SU-DHL-6 (cell line): ENCODE data around the gene SLC9A9.

Source experiments
- H2AFZ ChIP-seq: fragments of 200-600 bp; sonication (generic); 2 replicates; pipeline ENCODE4 v1.6.1; 2014; ENCODE audit warnings: low read depth, mild to moderate bottlenecking, moderate library complexity, mixed read lengths, antibody characterized with exemption, low read length; ENCODE audit not compliant: severe bottlenecking
- H3F3A ChIP-seq: fragments of 200-600 bp; shearing (Covaris generic); 2 replicates; pipeline ENCODE4 v1.6.0; 2016; ENCODE audit warnings: antibody characterized with exemption, mild to moderate bottlenecking; ENCODE audit not compliant: insufficient read depth
- H3K27ac ChIP-seq: fragments of 200-600 bp; sonication (generic); 2 replicates; pipeline ENCODE4 v1.5.1; 2016; ENCODE audit warnings: low read depth, mild to moderate bottlenecking, low read length, moderate library complexity, mixed read lengths
- H3K27me3 ChIP-seq: fragments of 200-600 bp; sonication (generic), shearing (Covaris generic); 2 replicates; pipeline ENCODE4 v1.6.0; 2014; ENCODE audit warnings: mild to moderate bottlenecking, low read length
- H3K36me3 ChIP-seq: fragments of 200-600 bp; sonication (generic); 2 replicates; pipeline ENCODE4 v1.6.1; 2014; ENCODE audit warnings: mild to moderate bottlenecking, low read length, mixed read lengths
- H3K4me2 ChIP-seq: fragments of 300-600, 200-600 bp; shearing (Covaris generic), sonication (generic); 2 replicates; pipeline ENCODE4 v1.6.0; 2014; ENCODE audit warnings: low read length, low read depth, mild to moderate bottlenecking; ENCODE audit not compliant: poor library complexity, severe bottlenecking
- H3K4me3 ChIP-seq: fragments of 200-600 bp; sonication (generic); 2 replicates; pipeline ENCODE4 v1.5.1; 2014; ENCODE audit warnings: antibody characterized with exemption, low read length, mild to moderate bottlenecking, mixed read lengths; ENCODE audit not compliant: insufficient read depth, poor library complexity, severe bottlenecking
- H3K79me2 ChIP-seq: fragments of 200-600 bp; sonication (generic); 2 replicates; pipeline ENCODE4 v1.6.1; 2014; ENCODE audit warnings: mild to moderate bottlenecking, low read length, moderate library complexity; ENCODE audit not compliant: insufficient read depth
- H3K9ac ChIP-seq: fragments of 200-600 bp; sonication (generic); 2 replicates; pipeline ENCODE4 v1.7.0; 2014; ENCODE audit warnings: mild to moderate bottlenecking, low read length
- H3K9me2 ChIP-seq: fragments of 200-600 bp; sonication (generic); replicated peaks from 2 replicates; pipeline ENCODE4 v1.6.1; 2014; ENCODE audit warnings: low read length; ENCODE audit not compliant: insufficient read depth
- H3K9me3 ChIP-seq: fragments of 200-600 bp; sonication (generic); 2 replicates; pipeline ENCODE4 v1.6.1; 2014; ENCODE audit warnings: low read length, mixed read lengths; ENCODE audit not compliant: insufficient read depth
- H4K20me1 ChIP-seq: fragments of 200-600 bp; sonication (generic); 2 replicates; pipeline ENCODE4 v1.6.1; 2014; ENCODE audit warnings: low read depth, mild to moderate bottlenecking, antibody characterized with exemption, low read length, moderate library complexity, mixed read lengths
- CTCF ChIP-seq: fragments of 200-600 bp; sonication (generic); IDR thresholded peaks from one replicate; pipeline ENCODE4 v1.5.1; 2017; ENCODE audit warnings: antibody characterized with exemption, mild to moderate bottlenecking, low read length, moderate library complexity; ENCODE audit not compliant: insufficient read depth, poor library complexity, severe bottlenecking
- EZH2phosphoT487 ChIP-seq: fragments of 200-600 bp; sonication (generic), shearing (Covaris generic); conservative IDR thresholded peaks from 2 replicates; pipeline ENCODE4 v1.6.1; 2018; ENCODE audit warnings: mild to moderate bottlenecking, antibody characterized with exemption, low read length, moderate library complexity, mixed read lengths

The SLC9A9 gene

GRCh38 chr3:143418391-143418790, 429.9 kb downstream of the SLC9A9 start:
- Histone ChIP-seq H3K9me2 (no peaks in the 10 kb centered on the region), H4K20me1 (no peaks in the 10 kb centered on the region), H3K4me3 (no peak overlapping the region), H3K36me3 (no peaks in the 10 kb centered on the region), H3K4me2 (no peak overlapping the region), H3K9me3 (no peaks in the 10 kb centered on the region), H3F3A (no peaks in the 10 kb centered on the region), H2AFZ (no peak overlapping the region), H3K27me3 (0 out of 2 replicates have a peak, but pooled peaks cover 3% of the 10 kb centered on the region), H3K79me2 (no peaks in the 10 kb centered on the region), H3K27ac (no peak overlapping the region), H3K9ac (no peak overlapping the region)
- no peak for TF ChIP-seq CTCF
- no peak for TF ChIP-seq EZH2phosphoT487

GRCh38 chr3:143416229-143416628, 432.0 kb downstream of the SLC9A9 start:
- Histone ChIP-seq H3K4me3 (no peak overlapping the region), H3K9me2 (no peaks in the 10 kb centered on the region), H3K27ac (no peak overlapping the region), H3K4me2 (no peak overlapping the region), H3K9ac (no peak overlapping the region), H3K27me3 (no peaks in the 10 kb centered on the region), H3F3A (no peaks in the 10 kb centered on the region), H3K9me3 (no peaks in the 10 kb centered on the region), H3K79me2 (no peaks in the 10 kb centered on the region), H2AFZ (no peak overlapping the region), H3K36me3 (no peaks in the 10 kb centered on the region), H4K20me1 (no peaks in the 10 kb centered on the region)
- no peak for TF ChIP-seq EZH2phosphoT487
- TF ChIP-seq CTCF = no peak

GRCh38 chr3:143414571-143415253, 433.6 kb downstream of the SLC9A9 start:
- Histone ChIP-seq H3K27me3 (no peaks in the 10 kb centered on the region), H3K27ac (no peak overlapping the region), H3K9me3 (no peaks in the 10 kb centered on the region), H3K9ac (no peak overlapping the region), H3K4me2 (no peak overlapping the region), H2AFZ (no peak overlapping the region), H3K4me3 (no peak overlapping the region), H3K79me2 (no peaks in the 10 kb centered on the region), H3F3A (no peaks in the 10 kb centered on the region), H3K9me2 (no peaks in the 10 kb centered on the region), H4K20me1 (no peaks in the 10 kb centered on the region), H3K36me3 (no peaks in the 10 kb centered on the region)
- TF ChIP-seq EZH2phosphoT487 = no peak
- TF ChIP-seq CTCF = no peak
